GM19324 (cell line): Measurements from ENCODE around the gene TMEM179.
"Not testable (repeated sequence)": the region's sequence is repeated elsewhere in the genome, so short reads cannot be mapped to it uniquely, and the experiment has no call there.

Experiments
- ATAC-seq: cut with Tn5 transposase; IDR thresholded peaks from one replicate; pipeline ENCODE4 v1.9.1; 2021; ENCODE audit warnings: mild to moderate bottlenecking, moderate library complexity; ENCODE audit not compliant: unreplicated experiment, low FRiP score

TMEM179 gene

GRCh38 chr14:104588066-104588857, 16.3 kb downstream of the TMEM179 start:
- ATAC-seq, result no peak

- ATAC-seq, result no peak
Observed at GRCh38 chr14:104587641-104588040, 16.9 kb downstream of the TMEM179 start.

- no peak for ATAC-seq
Observed at GRCh38 chr14:104586832-104587620, 17.5 kb downstream of the TMEM179 start.

GRCh38 chr14:104585966-104586697, 18.4 kb downstream of the TMEM179 start:
- ATAC-seq, result no peak

GRCh38 chr14:104584557-104584956, 20.0 kb downstream of the TMEM179 start:
- ATAC-seq, result no peak

GRCh38 chr14:104583424-104584306, 20.9 kb downstream of the TMEM179 start:
- no peak for ATAC-seq

GRCh38 chr14:104582662-104583061, 21.9 kb downstream of the TMEM179 start:
- ATAC-seq, result no peak

- no peak for ATAC-seq
Observed at GRCh38 chr14:104582005-104582404, 22.6 kb downstream of the TMEM179 start.

GRCh38 chr14:104581521-104581920, 23.1 kb downstream of the TMEM179 start:
- no peak for ATAC-seq

GRCh38 chr14:104580961-104581360, 23.6 kb downstream of the TMEM179 start:
- no peak for ATAC-seq

- not testable (repeated sequence) for ATAC-seq
Observed at GRCh38 chr14:104579939-104580338, 24.6 kb downstream of the TMEM179 start.

GRCh38 chr14:104579507-104579906, 25.1 kb downstream of the TMEM179 start, which contains the start of gene C14orf180:
TSS of gene C14orf180 (plus strand) at chr14:104579764. CDS start at chr14:104586431, 6,667 bp downstream.
- ATAC-seq, result no peak

GRCh38 chr14:104578321-104578720, 26.3 kb downstream of the TMEM179 start:
- no peak for ATAC-seq

GRCh38 chr14:104577847-104578301, 26.7 kb downstream of the TMEM179 start:
- no peak for ATAC-seq

GRCh38 chr14:104577426-104577825, 27.1 kb downstream of the TMEM179 start:
- ATAC-seq, result no peak

- ATAC-seq, result no peak
Observed at GRCh38 chr14:104576970-104577332, 27.6 kb downstream of the TMEM179 start.

- ATAC-seq, result no peak
Observed at GRCh38 chr14:104576232-104576969, 28.2 kb downstream of the TMEM179 start.

- no peak for ATAC-seq
Observed at GRCh38 chr14:104574978-104575583, 29.5 kb downstream of the TMEM179 start.

- no peak for ATAC-seq
Observed at GRCh38 chr14:104574536-104574935, 30.0 kb downstream of the TMEM179 start.
